Activated B cell treated with CpG ODN at 0.5 μM for 24 hours (primary cell): ENCODE measurements around the gene KRTAP9-8. TPM values are rescaled to one million over a fixed set of nuclear protein-coding genes. Genes with fewer than 3 reads are reported as not detected.
"Not testable (repeated sequence)": the region's sequence is repeated elsewhere in the genome, so short reads cannot be mapped to it uniquely, and the experiment has no call there.

Experiments
- ATAC-seq: fragments of 200-7000 bp; cut with Tn5 transposase; one replicate; pipeline ENCODE4 v1.10.0; 2021; ENCODE audit warnings: low read depth, mild to moderate bottlenecking, moderate library complexity
- CTCF ChIA-PET: fragments of 350-600 bp; sonication (Branson Sonifier 250); formaldehyde crosslinking; loops from one replicate; lab custom pipeline; 2021; ENCODE audit warnings: antibody characterized with exemption; lab: Charles Lee
- POLR2A ChIA-PET: fragments of 350-600 bp; sonication (Branson Sonifier 250); formaldehyde crosslinking; loops from one replicate; lab custom pipeline; 2021; ENCODE audit warnings: antibody characterized with exemption; lab: Charles Lee
- DNase-seq: peaks from one replicate; pipeline ENCODE4 v3.0.0; 2022
- H3K27ac Mint-ChIP-seq: one replicate; pipeline ENCODE4 v1.8.0; 2020; ENCODE audit warnings: mixed read lengths
- H3K27me3 Mint-ChIP-seq: one replicate; pipeline ENCODE4 v1.8.0; 2021; ENCODE audit warnings: mixed read lengths
- H3K36me3 Mint-ChIP-seq: one replicate; pipeline ENCODE4 v1.8.0; 2021; ENCODE audit warnings: low read depth, mixed read lengths
- H3K4me1 Mint-ChIP-seq: one replicate; pipeline ENCODE4 v1.8.0; 2021; ENCODE audit warnings: mixed read lengths
- H3K4me3 Mint-ChIP-seq: one replicate; pipeline ENCODE4 v1.8.0; 2020; ENCODE audit warnings: mild to moderate bottlenecking, mixed read lengths
- H3K9me3 Mint-ChIP-seq: one replicate; pipeline ENCODE4 v1.8.0; 2020; ENCODE audit warnings: mixed read lengths
- CTCF ChIP-seq: fragments of 200-600 bp; IDR thresholded peaks from one replicate; pipeline ENCODE4 v1.8.0; 2022; ENCODE audit warnings: antibody characterized with exemption, mild to moderate bottlenecking
- intact Hi-C: fragments of 100-400 bp; cut with micrococcal nuclease; formaldehyde crosslinking; loops from one replicate; pipeline ENCODE4 v1.15.1; 2024
- total RNA-seq: library from RNA; stranded (reverse); gene quantifications from 2 replicates; pipeline ENCODE4 v1.2.3, GENCODE V29; 2022

KRTAP9-8 gene
- total RNA-seq, 1 donor from 2014 or later: not detected

DNA sequence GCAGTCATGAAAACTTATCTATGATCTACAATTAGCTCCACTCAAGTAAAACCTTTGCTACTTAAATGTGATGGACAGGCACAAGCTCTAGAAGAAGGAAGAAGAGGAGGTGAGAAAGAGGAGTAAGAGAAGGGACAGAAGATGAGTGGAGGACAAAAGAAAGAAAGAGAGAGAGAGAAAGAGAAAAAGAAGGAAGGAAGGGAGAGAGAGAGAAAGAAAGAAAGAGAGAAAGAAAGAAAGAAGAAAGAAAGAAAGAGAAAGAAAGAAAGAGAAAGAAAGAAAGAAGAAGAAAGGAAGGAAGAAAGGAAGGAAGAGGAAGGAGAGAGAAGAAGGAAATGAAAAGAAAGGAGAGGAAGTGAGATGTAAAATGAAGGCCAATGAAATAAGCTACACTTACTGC is 7.7 kb upstream of the KRTAP9-8 start:
- no peak for DNase-seq
- Mint-ChIP-seq H3K27me3 (peaks cover 20% of the 10 kb centered on the region), H3K9me3 (no peaks in the 10 kb centered on the region), H3K4me1 (peaks cover 2% of the 10 kb centered on the region), H3K27ac (no peak overlapping the region), H3K36me3 (no peaks in the 10 kb centered on the region), H3K4me3 (no peak overlapping the region)
- ATAC-seq: no peak
- ChIA-PET CTCF (no interaction called here), POLR2A (no interaction called here)
- intact Hi-C loops: no loop called here
- TF ChIP-seq CTCF: no peak

DNA sequence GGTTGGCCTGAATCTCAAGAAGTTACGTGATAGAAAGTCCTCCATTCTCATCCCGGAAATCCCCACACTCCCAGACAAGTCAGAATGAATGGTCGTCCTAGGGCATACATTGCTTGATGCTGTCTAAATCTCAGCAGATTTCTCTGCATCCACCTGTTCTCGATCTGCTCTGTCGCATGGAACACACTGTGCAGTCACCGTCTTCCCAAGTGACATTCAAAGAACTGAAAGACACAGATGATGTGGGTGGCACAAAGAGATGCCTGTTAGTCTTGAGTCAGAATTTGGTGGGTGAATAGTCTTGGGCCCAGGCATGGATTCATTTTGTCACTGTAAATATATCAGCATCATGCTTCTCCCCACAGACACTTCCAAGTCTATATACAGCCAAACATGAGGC is 6.1 kb upstream of the KRTAP9-8 start:
- Mint-ChIP-seq H3K4me1 (peaks cover 2% of the 10 kb centered on the region), H3K9me3 (no peaks in the 10 kb centered on the region), H3K4me3 (no peak overlapping the region), H3K27ac (no peak overlapping the region), H3K27me3 (peaks cover 23% of the 10 kb centered on the region), H3K36me3 (no peaks in the 10 kb centered on the region)
- ChIA-PET CTCF (no interaction called here), POLR2A (no interaction called here)
- no peak for ATAC-seq
- no peak for TF ChIP-seq CTCF
- DNase-seq: no peak
- intact Hi-C loops: no loop called here

DNA sequence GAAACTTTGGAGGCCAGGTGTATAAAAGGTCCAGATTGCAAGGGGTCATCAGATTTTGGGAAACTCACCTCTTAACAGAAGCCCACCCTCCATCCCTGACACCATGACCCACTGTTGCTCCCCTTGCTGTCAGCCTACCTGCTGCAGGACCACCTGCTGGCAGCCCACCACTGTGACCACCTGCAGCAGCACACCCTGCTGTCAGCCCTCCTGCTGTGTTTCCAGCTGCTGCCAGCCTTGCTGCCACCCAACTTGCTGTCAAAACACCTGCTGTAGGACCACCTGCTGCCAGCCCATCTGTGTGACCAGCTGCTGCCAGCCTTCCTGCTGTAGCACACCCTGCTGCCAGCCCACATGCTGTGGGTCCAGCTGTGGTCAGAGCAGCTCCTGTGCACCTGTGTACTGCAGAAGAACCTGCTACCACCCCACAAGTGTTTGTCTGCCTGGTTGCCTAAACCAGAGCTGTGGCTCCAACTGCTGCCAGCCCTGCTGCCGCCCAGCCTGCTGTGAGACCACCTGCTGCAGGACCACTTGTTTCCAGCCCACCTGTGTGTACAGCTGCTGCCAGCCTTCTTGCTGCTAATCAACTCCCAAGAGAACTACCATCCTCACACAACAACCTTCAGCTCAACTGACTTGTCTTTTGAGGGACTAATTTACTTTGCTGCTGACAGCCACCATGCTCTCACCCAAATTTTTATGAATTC is 5.2 kb upstream of the KRTAP9-8 start, which contains the start of gene KRTAP9-3:
Gene KRTAP9-3 (plus strand): TSS at position 51 of the 707 bp plus-strand sequence. CDS start 53 bp downstream, at position 104.
- CTCF ChIA-PET: not testable (repeated sequence)

DNA sequence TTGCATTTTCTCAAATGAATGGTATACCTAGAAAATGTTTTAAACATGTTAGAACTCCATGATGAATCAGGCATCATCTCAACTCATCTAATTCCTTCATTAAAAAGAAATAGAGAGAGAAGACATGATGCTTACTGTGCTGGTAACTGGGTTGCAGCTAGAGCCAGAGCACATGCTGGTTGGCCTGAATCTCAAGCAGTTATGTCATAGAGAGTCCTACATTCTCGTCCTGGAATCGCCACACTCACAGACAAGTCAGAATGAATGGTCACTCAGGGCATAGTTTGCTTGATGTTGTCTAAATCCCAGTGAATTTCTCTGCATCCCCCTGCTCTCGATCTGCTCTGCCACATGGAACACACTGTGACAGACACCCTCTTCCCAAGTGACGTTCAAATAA is 683 bp upstream of the KRTAP9-8 start:
- intact Hi-C loops, CTCF ChIA-PET, POLR2A ChIA-PET, H3K36me3 Mint-ChIP-seq, H3K9me3 Mint-ChIP-seq, ATAC-seq, H3K27ac Mint-ChIP-seq, DNase-seq, H3K4me3 Mint-ChIP-seq, H3K4me1 Mint-ChIP-seq: not testable (repeated sequence)
- peaks cover 33% of the 10 kb centered on the region for H3K27me3 Mint-ChIP-seq

More for the DNA sequence above, 5.2 kb upstream of the KRTAP9-8 start, which contains the start of gene KRTAP9-3:
- POLR2A ChIA-PET, H3K4me1 Mint-ChIP-seq, H3K27ac Mint-ChIP-seq, H3K36me3 Mint-ChIP-seq, H3K9me3 Mint-ChIP-seq, H3K4me3 Mint-ChIP-seq, ATAC-seq, DNase-seq, intact Hi-C loops: not testable (repeated sequence)
- peaks cover 27% of the 10 kb centered on the region for H3K27me3 Mint-ChIP-seq

- not testable (repeated sequence) for H3K27me3 Mint-ChIP-seq
Observed at GRCh38 chr17:41246995-41247787, 9.4 kb downstream of the KRTAP9-8 start.

GRCh38 chr17:41249637-41250240 is 11.9 kb downstream of the KRTAP9-8 start, which contains the start of gene KRTAP9-4:
KRTAP9-4 (plus strand) TSS chr17:41249687; CDS start chr17:41249721, 34 bp downstream.
- DNase-seq, CTCF ChIA-PET, H3K4me3 Mint-ChIP-seq, H3K9me3 Mint-ChIP-seq, ATAC-seq, POLR2A ChIA-PET, H3K36me3 Mint-ChIP-seq, H3K27me3 Mint-ChIP-seq, H3K4me1 Mint-ChIP-seq, H3K27ac Mint-ChIP-seq: not testable (repeated sequence)
- intact Hi-C loops: loop anchor here (2.0 kb wide), 1 partner anchor 67 kb away; no protein-coding TSS in a partner anchor

More at GRCh38 chr17:41246995-41247787, 9.4 kb downstream of the KRTAP9-8 start:
- POLR2A ChIA-PET, DNase-seq, H3K36me3 Mint-ChIP-seq, H3K4me3 Mint-ChIP-seq, intact Hi-C loops, ATAC-seq, H3K4me1 Mint-ChIP-seq, H3K27ac Mint-ChIP-seq, H3K9me3 Mint-ChIP-seq, CTCF ChIA-PET: not testable (repeated sequence)
